ENCODE results near the gene LRRC32.

The LRRC32 gene

GRCh38 chr11:76637491-76638269 lies 32.9 kb downstream of the LRRC32 start:
- no peak for DNase-seq (ENCODE audit: low read depth in 2 of 2)
- H3K4me3 ChIP-seq (replicated peaks in 1 of 2; ENCODE audit: low read depth in 2 of 2, low read length in 2 of 2): no peak overlapping the region
- TF ChIP-seq CTCF (IDR thresholded peaks at IDR 0.05; ENCODE audit: low read depth, low read length): no peak

DNA sequence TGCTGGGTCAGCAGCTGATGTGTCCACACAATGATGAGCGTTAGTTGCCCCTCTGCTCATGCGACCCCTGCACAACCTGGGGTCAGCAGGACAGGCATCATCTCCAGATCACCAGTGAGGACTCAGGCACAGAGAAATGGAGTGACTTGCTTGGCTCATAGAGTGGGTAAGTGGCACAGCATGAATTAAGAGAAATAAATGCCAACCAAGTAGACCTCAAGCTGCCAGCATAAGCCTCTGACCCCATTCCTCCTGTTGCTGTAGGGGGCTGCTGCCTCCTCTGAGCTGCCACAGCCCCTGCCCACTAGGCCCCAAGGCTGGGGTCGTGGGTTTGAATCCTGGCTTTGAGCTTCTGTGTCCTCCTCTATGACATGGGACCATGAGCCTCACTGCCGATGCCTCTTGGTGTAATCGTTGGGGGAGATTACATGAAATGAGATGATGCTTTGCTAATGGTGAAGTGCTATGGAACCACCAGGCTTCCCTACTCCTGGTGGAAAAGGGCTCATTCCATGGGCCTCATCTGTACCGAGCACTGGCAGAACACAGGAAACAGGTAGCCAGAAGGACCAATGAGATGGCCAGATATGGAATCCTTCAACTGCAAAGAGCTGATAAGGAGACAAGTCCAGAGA lies 33.6 kb downstream of the LRRC32 start:
- H3K4me3 ChIP-seq (replicated peaks in 1 of 2; ENCODE audit: low read depth in 2 of 2, low read length in 2 of 2): no peak overlapping the region
- TF ChIP-seq CTCF (IDR thresholded peaks at IDR 0.05; ENCODE audit: low read depth, low read length): no peak
- DNase-seq (ENCODE audit: low read depth in 2 of 2): no peak

DNA sequence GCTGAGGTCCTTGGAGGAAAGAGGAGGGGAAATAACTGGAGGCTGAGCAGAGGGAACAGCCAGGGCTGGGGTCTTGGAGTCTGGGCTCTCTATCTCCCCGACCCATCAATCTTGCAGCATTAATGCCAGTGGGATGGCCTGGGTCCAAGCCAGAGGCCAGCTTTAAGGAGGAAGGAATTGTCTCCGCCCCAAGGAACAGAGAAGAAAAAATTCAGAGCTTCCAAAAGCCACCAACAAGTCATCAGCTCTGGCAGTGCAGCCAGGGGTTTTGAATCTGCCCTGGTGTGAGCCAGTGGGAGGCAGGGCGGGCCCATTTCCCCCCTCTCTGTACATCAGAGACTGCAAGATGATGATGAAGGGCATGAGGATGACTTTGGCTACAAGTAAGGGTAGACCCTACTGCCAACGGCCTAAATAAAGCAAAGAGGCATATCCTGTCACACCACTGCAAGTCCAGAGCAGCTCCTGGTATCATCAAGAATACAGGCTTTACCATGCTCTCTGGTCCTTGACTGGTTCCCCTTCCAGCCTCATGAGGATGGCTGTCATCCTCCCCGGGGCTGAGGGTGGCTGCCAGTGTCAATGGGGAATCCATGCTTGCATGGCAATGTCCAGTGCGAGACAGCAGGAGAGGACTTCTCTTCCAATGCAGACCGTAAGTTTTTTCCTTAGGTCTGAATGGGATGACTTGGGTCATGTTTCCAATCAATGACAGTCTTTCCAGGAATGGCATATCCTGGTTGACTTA lies 34.4 kb downstream of the LRRC32 start:
- no peak for DNase-seq (ENCODE audit: low read depth in 2 of 2)
- H3K4me3 ChIP-seq (replicated peaks in 1 of 2; ENCODE audit: low read depth in 2 of 2, low read length in 2 of 2): no peak overlapping the region
- no peak for TF ChIP-seq CTCF (IDR thresholded peaks at IDR 0.05; ENCODE audit: low read depth, low read length)

GRCh38 chr11:76634886-76635285 lies 35.7 kb downstream of the LRRC32 start:
- DNase-seq (ENCODE audit: low read depth in 2 of 2): no peak
- no peak for TF ChIP-seq CTCF (IDR thresholded peaks at IDR 0.05; ENCODE audit: low read depth, low read length)
- H3K4me3 ChIP-seq (replicated peaks in 1 of 2; ENCODE audit: low read depth in 2 of 2, low read length in 2 of 2): no peak overlapping the region

DNA sequence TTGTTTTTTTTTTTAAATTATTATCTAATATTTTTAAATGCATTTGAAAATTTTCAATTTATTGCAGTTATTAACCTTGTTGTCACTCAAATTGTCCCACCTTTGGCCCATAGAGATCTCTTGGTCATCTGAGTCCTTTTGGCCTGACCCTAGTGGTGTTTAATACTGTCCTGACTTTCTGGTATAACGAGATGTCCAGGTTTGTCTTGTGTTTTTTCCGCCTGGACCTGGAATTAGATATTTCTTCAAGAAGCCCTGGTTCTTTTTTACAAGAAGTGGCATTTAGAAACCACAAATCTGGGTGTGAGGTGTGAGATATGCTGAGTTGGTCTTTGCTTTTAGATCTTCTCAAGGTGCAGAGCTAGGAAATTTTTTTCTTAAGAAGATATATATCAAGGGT lies 38.1 kb downstream of the LRRC32 start:
- no peak overlapping the region for H3K4me3 ChIP-seq (replicated peaks in 1 of 2; ENCODE audit: low read depth in 2 of 2, low read length in 2 of 2)
- DNase-seq (ENCODE audit: low read depth in 2 of 2): no peak
- no peak for TF ChIP-seq CTCF (IDR thresholded peaks at IDR 0.05; ENCODE audit: low read depth, low read length)

DNA sequence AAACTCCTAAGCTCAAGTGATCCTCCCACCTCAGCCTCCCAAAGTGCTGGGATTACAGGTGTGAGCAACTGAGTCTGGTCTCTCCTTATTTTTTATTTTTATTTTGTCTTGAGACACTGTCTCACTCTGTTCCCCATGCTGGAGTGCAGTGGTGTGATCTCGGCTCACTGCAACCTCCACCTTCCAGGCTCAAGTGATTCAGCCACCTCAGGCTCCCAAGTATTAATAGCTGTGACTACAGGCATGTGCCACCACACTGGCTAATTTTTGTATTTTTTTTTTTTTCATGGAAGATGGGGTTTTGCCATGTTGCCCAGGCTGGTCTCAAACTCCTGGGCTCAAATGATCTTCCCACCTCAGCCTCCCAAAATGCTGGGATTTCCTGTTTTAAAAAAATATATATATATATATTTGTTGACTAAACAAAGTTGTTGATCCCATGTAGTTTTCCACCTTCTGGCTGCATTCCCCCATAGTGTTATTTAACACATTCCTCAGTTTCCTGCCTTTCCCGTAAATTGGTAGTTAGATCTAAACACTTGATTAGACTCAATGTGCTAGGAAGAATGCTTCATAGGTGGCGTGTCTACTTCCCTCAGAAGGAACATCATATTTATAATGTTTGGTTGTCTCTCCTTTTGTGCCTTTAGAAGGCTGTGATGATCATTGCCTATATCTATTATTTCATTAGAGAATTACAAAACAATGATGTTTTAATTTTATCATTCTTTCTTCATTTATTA lies 38.8 kb downstream of the LRRC32 start:
- no peak for TF ChIP-seq CTCF (IDR thresholded peaks at IDR 0.05; ENCODE audit: low read depth, low read length)
- no peak for DNase-seq (ENCODE audit: low read depth in 2 of 2)
- H3K4me3 ChIP-seq (replicated peaks in 1 of 2; ENCODE audit: low read depth in 2 of 2, low read length in 2 of 2): no peak overlapping the region

All from cardiac fibroblast (primary cell).